GM12874 (cell line): Measurements from ENCODE around the gene LTB4R.
A peak's percentile ranks its signal among the peaks of the same experiment; 100 is the strongest.

Experiments
- CTCF ChIP-seq: IDR thresholded peaks from 2 replicates; pipeline ENCODE4 v1.5.1; 2011; ENCODE audit warnings: low read depth, mild to moderate bottlenecking, control low read depth, low read length, moderate library complexity; ENCODE audit not compliant: insufficient read depth

The LTB4R gene

GRCh38 chr14:24330973-24331674, 19.8 kb downstream of the LTB4R start:
- TF ChIP-seq CTCF, result no peak

- no peak for TF ChIP-seq CTCF
Observed at GRCh38 chr14:24331731-24332267, 20.5 kb downstream of the LTB4R start.

- TF ChIP-seq CTCF, result peak; percentile 85
Observed at GRCh38 chr14:24332268-24332993, 21.1 kb downstream of the LTB4R start.

GRCh38 chr14:24334431-24335291, 23.4 kb downstream of the LTB4R start, which contains the start of gene ADCY4:
TSS of gene ADCY4 (minus strand) at chr14:24335071. CDS start at chr14:24334652, 419 bp downstream.
- no peak for TF ChIP-seq CTCF

- TF ChIP-seq CTCF, result no peak
Observed at GRCh38 chr14:24335461-24336171, 24.3 kb downstream of the LTB4R start.

GRCh38 chr14:24337144-24337823, 26.0 kb downstream of the LTB4R start:
- no peak for TF ChIP-seq CTCF
